GM12873 (cell line): ENCODE results near the gene CDCP1.

Experiments
- TF ChIP-seq, protein P1 (sequence below): IDR thresholded peaks from 2 replicates; pipeline ENCODE4 v1.5.1; 2012; ENCODE audit warnings: low read depth, mild to moderate bottlenecking, moderate library complexity, low read length, control low read depth; ENCODE audit not compliant: insufficient read depth; ENCODE audit errors: missing control alignments

CDCP1 gene

DNA sequence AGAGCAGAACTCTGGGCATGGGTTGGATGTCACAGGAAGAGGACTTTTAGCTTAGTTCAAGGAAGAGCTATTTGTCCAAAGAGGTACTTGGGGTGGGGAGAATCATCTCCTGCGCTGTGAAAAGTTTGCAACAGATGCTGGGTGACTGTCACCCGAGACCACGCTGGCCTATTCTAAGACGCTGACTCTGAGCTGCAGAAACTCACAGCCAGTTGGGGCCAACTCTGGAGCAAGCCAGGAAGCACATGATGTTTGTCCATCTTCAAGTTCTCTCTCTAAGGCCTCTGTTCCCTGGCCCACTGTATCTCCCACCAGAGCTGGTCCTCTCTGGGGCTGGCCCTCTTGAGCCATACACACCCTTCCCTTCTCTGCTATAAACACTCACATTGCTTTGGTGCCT lies 17.9 kb upstream of the CDCP1 start:
- TF ChIP-seq, protein P1, sequence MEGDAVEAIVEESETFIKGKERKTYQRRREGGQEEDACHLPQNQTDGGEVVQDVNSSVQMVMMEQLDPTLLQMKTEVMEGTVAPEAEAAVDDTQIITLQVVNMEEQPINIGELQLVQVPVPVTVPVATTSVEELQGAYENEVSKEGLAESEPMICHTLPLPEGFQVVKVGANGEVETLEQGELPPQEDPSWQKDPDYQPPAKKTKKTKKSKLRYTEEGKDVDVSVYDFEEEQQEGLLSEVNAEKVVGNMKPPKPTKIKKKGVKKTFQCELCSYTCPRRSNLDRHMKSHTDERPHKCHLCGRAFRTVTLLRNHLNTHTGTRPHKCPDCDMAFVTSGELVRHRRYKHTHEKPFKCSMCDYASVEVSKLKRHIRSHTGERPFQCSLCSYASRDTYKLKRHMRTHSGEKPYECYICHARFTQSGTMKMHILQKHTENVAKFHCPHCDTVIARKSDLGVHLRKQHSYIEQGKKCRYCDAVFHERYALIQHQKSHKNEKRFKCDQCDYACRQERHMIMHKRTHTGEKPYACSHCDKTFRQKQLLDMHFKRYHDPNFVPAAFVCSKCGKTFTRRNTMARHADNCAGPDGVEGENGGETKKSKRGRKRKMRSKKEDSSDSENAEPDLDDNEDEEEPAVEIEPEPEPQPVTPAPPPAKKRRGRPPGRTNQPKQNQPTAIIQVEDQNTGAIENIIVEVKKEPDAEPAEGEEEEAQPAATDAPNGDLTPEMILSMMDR: no peak

DNA sequence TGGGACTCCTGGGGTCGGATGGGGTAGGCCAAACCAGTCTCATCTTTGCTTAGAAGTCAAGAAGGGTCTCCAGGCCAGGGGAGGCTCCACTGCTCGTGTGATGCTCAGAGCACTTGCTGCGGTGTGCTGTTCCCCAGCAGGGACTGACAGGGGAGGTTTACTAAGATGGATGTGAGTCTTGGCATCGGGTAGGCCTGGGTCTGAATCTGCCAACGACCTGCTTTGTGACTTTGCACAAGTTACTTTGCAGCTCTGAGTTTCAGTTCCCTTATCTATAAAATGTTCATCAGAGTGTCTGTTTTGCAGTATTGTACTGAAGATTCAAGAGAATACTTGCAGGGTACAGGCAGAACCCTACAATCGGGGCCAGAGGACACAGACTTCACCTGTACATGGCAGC lies 17.3 kb upstream of the CDCP1 start:
- TF ChIP-seq, protein P1: no peak

DNA sequence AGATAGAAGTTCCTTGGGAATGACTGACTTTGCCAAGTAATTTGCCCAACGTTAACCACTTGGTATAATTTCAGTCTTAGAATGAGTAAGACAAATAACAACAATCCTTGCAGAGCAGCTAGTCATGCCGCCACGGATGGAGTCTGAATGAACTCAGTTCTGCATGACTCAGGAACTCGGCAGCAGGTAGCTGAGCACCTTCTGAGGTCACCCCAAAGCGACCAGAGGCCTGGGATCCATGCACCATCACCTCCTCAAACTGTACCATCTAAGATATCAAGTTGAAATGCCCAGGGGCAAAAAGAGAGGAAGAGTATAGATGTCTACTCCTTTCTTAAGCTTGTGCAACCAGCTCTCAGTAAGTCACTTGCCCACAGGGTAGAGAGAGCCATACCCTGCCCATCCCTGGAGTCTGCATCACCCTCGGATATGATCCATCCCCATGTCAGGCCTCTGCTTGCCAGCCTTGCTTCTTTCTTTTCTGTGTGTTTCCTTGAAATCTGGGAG lies 8.5 kb upstream of the CDCP1 start:
- TF ChIP-seq, protein P1: no peak

DNA sequence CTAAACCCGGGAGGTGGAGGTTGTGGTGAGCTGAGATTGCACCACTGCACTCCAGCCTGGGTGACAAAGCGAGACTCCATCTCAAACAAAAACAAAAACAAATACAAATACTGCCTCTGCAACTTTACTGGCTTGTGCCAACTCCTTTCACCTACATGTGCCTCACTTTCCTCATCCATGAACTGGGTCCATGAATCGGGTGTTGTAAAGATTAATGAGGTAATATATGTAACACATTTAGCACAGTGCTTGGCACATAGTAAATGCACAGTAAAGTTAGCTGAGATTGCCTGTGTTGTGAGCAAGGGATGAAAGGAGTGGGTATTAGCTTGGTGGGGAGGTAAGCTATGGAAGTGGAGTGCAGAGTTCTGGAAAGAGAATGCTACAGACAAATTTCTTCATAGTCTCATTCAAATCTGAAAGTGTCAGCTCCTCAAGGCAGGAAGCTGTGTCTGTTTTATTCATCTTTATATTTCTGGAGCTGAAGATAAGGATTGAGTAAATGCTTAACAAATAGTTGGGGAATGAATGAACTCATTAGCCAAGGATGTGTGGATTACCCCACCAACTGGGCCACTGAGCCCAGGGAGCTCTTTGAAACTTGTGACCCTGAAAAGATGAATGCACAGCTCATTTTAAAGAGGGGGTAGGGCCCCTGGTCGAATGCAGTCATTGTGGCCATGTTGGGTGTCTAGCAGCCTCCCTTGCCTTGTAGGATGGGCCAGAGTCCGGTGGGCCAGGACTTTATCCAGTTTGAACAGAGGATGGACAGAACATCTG lies 7.7 kb upstream of the CDCP1 start:
- TF ChIP-seq, protein P1: no peak

DNA sequence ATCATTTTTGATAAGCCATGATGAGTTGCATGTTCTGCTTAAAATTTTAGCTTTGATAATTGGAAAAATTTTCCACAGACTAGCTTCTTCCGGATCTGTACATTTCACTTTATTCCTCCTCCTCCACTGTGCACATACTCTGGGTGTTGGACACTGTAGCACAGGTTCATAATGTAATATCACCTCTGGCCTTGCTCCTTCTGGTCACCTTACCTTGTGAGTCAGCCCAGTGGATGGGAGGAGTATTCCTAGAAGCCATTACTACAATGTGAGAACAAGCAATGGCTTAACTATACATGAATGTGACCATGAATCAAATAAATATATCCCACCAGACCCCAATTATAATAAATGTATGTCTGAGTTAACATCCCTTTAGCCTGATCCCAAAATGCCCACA lies 6.1 kb upstream of the CDCP1 start:
- TF ChIP-seq, protein P1: no peak

DNA sequence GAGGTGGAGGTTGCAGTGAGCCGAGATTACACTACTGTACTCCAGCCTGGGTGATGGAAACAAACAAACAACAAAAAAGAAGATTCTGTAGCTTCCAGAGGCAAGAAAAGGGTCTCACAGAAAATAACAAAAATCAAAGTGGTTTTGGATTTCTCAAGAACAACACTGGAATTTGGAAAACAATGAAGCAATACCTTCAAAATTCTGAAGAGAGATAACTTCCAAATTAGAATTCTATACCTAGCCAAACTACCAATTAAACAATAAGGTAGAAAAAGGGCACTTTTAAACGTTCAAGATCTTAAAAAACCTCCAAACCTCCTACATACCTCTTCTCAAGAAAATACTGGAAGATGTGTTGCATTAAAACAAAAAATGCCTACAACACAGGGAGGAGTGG lies 4.9 kb upstream of the CDCP1 start:
- TF ChIP-seq, protein P1: no peak

DNA sequence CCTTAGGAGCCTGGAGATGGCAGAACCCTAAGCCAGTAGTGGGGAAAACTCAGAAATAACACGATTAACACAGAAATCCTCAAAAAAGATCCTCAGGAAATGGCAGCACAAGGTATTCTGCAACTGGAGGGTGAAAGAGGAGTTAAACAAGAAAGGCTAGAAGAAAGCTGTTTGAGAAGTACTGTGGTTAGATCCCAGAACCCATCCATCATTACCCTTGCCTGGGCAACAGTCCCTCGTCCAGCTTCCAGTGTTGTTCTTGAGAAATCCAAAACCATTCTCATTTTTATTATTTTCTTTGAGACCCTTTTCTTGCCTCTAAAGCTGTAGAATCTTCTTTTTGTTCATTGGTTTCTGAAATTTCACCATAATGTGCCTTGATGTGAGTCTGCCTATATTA lies 2.7 kb upstream of the CDCP1 start:
- TF ChIP-seq, protein P1: no peak
